NB4 (cell line): ENCODE measurements around the gene HPGD.

Source experiments
- CTCF ChIP-seq: IDR thresholded peaks from one replicate; pipeline ENCODE4 v1.5.1; 2012; ENCODE audit warnings: low read depth, low read length
- POLR2A ChIP-seq: IDR thresholded peaks from 2 replicates; pipeline ENCODE4 v1.6.1; 2011; ENCODE audit warnings: mild to moderate bottlenecking; ENCODE audit not compliant: insufficient read length; ENCODE audit errors: extremely low read depth
- TF ChIP-seq, protein P1 (sequence below): IDR thresholded peaks from 2 replicates; pipeline ENCODE4 v1.6.1; 2011; ENCODE audit warnings: low read depth, low read length

DNA sequence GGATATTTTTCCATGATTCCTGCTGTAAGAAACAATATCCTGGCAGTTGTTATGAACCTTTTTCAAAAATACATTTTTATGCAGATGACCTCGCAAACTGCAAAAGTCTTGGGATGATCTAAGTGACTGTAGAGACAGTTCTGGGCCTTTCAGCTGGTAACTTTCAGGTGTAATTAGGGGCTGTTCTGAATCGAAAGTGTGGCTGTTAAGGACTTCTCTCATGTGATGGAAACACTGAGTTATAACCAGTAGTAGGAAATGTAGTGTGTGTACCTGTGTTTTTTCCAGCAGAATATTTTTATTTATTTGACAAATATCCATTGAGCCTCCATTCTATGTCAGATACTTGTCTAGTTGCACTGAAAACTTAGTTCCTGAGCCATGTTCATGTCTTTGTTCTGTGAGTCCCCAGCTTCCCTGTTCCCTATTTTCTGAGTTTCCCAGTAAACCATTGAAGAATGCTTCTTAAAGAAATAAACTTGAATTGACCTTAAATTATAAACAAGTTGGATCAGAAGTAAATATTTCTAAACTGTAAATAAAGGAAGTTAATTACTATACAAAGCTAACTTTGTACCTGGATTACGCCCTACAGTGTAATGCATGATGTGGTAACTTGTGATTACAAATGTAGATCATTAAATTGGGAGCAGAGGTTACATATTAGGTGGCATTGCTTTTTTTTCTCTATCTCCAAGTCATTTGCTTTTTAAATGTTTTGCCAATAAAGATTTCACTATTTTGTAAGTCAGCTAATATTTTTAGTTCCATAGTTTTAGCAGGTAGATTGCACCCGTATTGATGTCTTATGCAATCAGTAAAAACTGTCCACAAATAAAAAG is 33.7 kb upstream of the HPGD start:
- TF ChIP-seq CTCF, result no peak
- TF ChIP-seq POLR2A, result no peak
- TF ChIP-seq, protein P1, sequence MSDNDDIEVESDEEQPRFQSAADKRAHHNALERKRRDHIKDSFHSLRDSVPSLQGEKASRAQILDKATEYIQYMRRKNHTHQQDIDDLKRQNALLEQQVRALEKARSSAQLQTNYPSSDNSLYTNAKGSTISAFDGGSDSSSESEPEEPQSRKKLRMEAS, result no peak
